A549 (cell line): Measurements from ENCODE around the gene ZXDC. TPM values are rescaled to one million over a fixed set of nuclear protein-coding genes. Genes with fewer than 3 reads are reported as not detected.

Source experiments
- ATAC-seq, 2 experiments: fragments of 200-7000 bp in 1 of 2; fragments of >200 bp in 1 of 2; cut with Nextera tagmentation in 1 of 2; cut with Tn5 transposase in 1 of 2; 3 replicates each; pipeline versions ENCODE4 v1.8.0 to v1.9.1; 2018 to 2020; ENCODE audit warnings: mild to moderate bottlenecking in 1 of 2, moderate library complexity in 1 of 2
- CTCF ChIA-PET: fragments of 300-600 bp; sonication (Branson Sonifier 250); formaldehyde crosslinking; extraction: SDS; loops from one replicate; lab custom pipeline; 2021; ENCODE audit warnings: antibody characterized with exemption, inconsistent platforms; lab: Yijun Ruan, JAX
- POLR2A ChIA-PET: fragments of 350-600 bp; formaldehyde crosslinking; extraction: SDS; loops from one replicate; lab custom pipeline; 2021; ENCODE audit warnings: antibody characterized with exemption, inconsistent platforms; lab: Yijun Ruan, JAX
- DNase-seq, 2 experiments: peaks; one replicate each; pipeline versions ENCODE4 v3.0.0 to v3.0.0-alpha.2; 2011 to 2016; ENCODE audit warnings: low read depth in 1 of 2, low spot score in 1 of 2
- FAIRE-seq: peaks from 2 replicates; lab custom pipeline; 2011; peaks lifted over from hg19 to GRCh38; lab: Jason Lieb, UNC
- H3K27ac ChIP-seq, 2 experiments: fragments of >200 bp; sonication (Bioruptor Twin); formaldehyde crosslinking; 3 replicates each; pipeline ENCODE4 v1.5.1; 2016 to 2017
- H3K4me1 ChIP-seq: fragments of >200 bp; sonication (Bioruptor Twin); formaldehyde crosslinking; 3 replicates; pipeline ENCODE4 v1.6.1; 2016
- H3K4me2 ChIP-seq: fragments of >200 bp; sonication (Bioruptor Twin); formaldehyde crosslinking; 3 replicates; pipeline ENCODE4 v1.6.1; 2016
- H3K4me3 ChIP-seq: fragments of >200 bp; sonication (Bioruptor Twin); formaldehyde crosslinking; 3 replicates; pipeline ENCODE4 v1.5.1; 2016
- H3K9me3 ChIP-seq: fragments of >200 bp; sonication (Bioruptor Twin); formaldehyde crosslinking; 3 replicates; pipeline ENCODE4 v1.6.1; 2016
- ATOH8 ChIP-seq: fragments of 250-450 bp; sonication (Bioruptor Pico); IDR thresholded peaks from 2 replicates; pipeline ENCODE4 v1.5.0; 2020; ENCODE audit warnings: low read depth, mild to moderate bottlenecking, moderate library complexity
- BHLHE40 ChIP-seq: IDR thresholded peaks from 2 replicates; pipeline ENCODE4 v1.6.1; 2012; ENCODE audit warnings: low read depth, low read length, inconsistent platforms
- CHD4 ChIP-seq: fragments of 200-600 bp; sonication (generic); IDR thresholded peaks from 2 replicates; pipeline ENCODE4 v1.6.1; 2016; ENCODE audit warnings: antibody characterized with exemption, mild to moderate bottlenecking, borderline replicate concordance
- EHMT2 ChIP-seq: fragments of 200-600 bp; sonication (generic); IDR thresholded peaks from 2 replicates; pipeline ENCODE4 v1.6.1; 2016; ENCODE audit warnings: antibody characterized with exemption, low read depth, mild to moderate bottlenecking, moderate library complexity
- ELK1 ChIP-seq: fragments of 150-350 bp; IDR thresholded peaks from 2 replicates; pipeline ENCODE4 v1.6.1; 2014; ENCODE audit warnings: low read depth, mild to moderate bottlenecking, low read length
- EP300 ChIP-seq, 2 experiments: fragments of >200 bp; sonication (Bioruptor Twin); formaldehyde crosslinking; IDR thresholded peaks; 2 replicates in 1 of 2; 3 replicates in 1 of 2; pipeline ENCODE4 v1.6.1; 2016 to 2017
- FOSB ChIP-seq: fragments of 250-450 bp; sonication (Bioruptor Pico); IDR thresholded peaks from 2 replicates; pipeline ENCODE4 v1.5.0; 2020; ENCODE audit warnings: mild to moderate bottlenecking, moderate library complexity
- FOSL2 ChIP-seq, 2 experiments: fragments of 450-650 bp in 1 of 2; fragments of >200 bp in 1 of 2; sonication (Bioruptor Twin) in 1 of 2; formaldehyde crosslinking; IDR thresholded peaks; 2 replicates each; pipeline versions ENCODE4 v1.5.0 to v1.6.1; 2016 to 2020; ENCODE audit warnings: mild to moderate bottlenecking in 1 of 2, moderate library complexity in 1 of 2
- FOXS1 ChIP-seq: fragments of 250-450 bp; sonication (Bioruptor Pico); IDR thresholded peaks from 2 replicates; pipeline ENCODE4 v1.5.0; 2020; ENCODE audit warnings: mild to moderate bottlenecking, moderate library complexity
- HDAC2 ChIP-seq: fragments of 200-600 bp; sonication (generic); IDR thresholded peaks from 2 replicates; pipeline ENCODE4 v1.6.1; 2016
- HES2 ChIP-seq: fragments of >200 bp; sonication (Bioruptor Twin); formaldehyde crosslinking; IDR thresholded peaks from 2 replicates; pipeline ENCODE4 v1.6.1; 2016
- HOXB13 ChIP-seq: fragments of 250-450 bp; sonication (Bioruptor Pico); IDR thresholded peaks from 2 replicates; pipeline ENCODE4 v1.5.0; 2020; ENCODE audit warnings: low read depth, mild to moderate bottlenecking, moderate library complexity
- JUN ChIP-seq, 2 experiments: fragments of >200 bp; sonication (Bioruptor Twin); formaldehyde crosslinking; IDR thresholded peaks; 2 replicates in 1 of 2; 3 replicates in 1 of 2; pipeline ENCODE4 v1.6.1; 2016 to 2017
- JUNB ChIP-seq: fragments of >200 bp; sonication (Bioruptor Twin); formaldehyde crosslinking; IDR thresholded peaks from 2 replicates; pipeline ENCODE4 v1.6.1; 2016
- KDM1A ChIP-seq: fragments of 200-600 bp; sonication (generic); IDR thresholded peaks from 2 replicates; pipeline ENCODE4 v1.6.1; 2016; ENCODE audit warnings: low read depth, mild to moderate bottlenecking
- MYC ChIP-seq: IDR thresholded peaks from 2 replicates; pipeline ENCODE4 v1.6.1; 2012; ENCODE audit warnings: mild to moderate bottlenecking, inconsistent platforms, low read length, improper control_type of control experiment, borderline replicate concordance
- NFE2L2 ChIP-seq: fragments of 150-350 bp; conservative IDR thresholded peaks from 2 replicates; pipeline ENCODE4 v1.6.1; 2014; ENCODE audit warnings: low read length
- NPAS2 ChIP-seq: fragments of 250-450 bp; sonication (Bioruptor Pico); IDR thresholded peaks from 2 replicates; pipeline ENCODE4 v1.8.0; 2022; ENCODE audit warnings: mild to moderate bottlenecking, moderate library complexity, borderline replicate concordance
- PBX3 ChIP-seq: IDR thresholded peaks from 2 replicates; pipeline ENCODE4 v1.6.1; 2012
- PHF8 ChIP-seq: fragments of 200-600 bp; sonication (generic); IDR thresholded peaks from 2 replicates; pipeline ENCODE4 v1.6.1; 2016; ENCODE audit warnings: low read depth, mild to moderate bottlenecking, antibody characterized with exemption, moderate library complexity, borderline replicate concordance
- RAD21 ChIP-seq, 2 experiments: fragments of >200 bp in 1 of 2; sonication (Bioruptor Twin) in 1 of 2; formaldehyde crosslinking in 1 of 2; IDR thresholded peaks in 1 of 2; conservative IDR thresholded peaks in 1 of 2; 2 replicates in 1 of 2; 3 replicates in 1 of 2; pipeline ENCODE4 v1.6.1; 2012 to 2018; ENCODE audit warnings: inconsistent platforms in 1 of 2
- RARB ChIP-seq: fragments of 250-450 bp; sonication (Bioruptor Pico); IDR thresholded peaks from 2 replicates; pipeline ENCODE4 v1.8.0; 2021; ENCODE audit warnings: mild to moderate bottlenecking, moderate library complexity
- REST ChIP-seq: fragments of 200-600 bp; sonication (generic); IDR thresholded peaks from 2 replicates; pipeline ENCODE4 v1.6.1; 2016; ENCODE audit warnings: antibody characterized with exemption, mild to moderate bottlenecking, moderate library complexity
- SMC3 ChIP-seq: fragments of >200 bp; sonication (Bioruptor Twin); formaldehyde crosslinking; IDR thresholded peaks from 3 replicates; pipeline ENCODE4 v1.6.1; 2018; ENCODE audit warnings: inconsistent platforms
- SREBF2 ChIP-seq: fragments of 450-650 bp; IDR thresholded peaks from 2 replicates; pipeline ENCODE4 v1.6.1; 2014; ENCODE audit warnings: mild to moderate bottlenecking, moderate library complexity
- USF2 ChIP-seq: fragments of 450-650 bp; IDR thresholded peaks from 2 replicates; pipeline ENCODE4 v1.6.1; 2014; ENCODE audit warnings: antibody characterized with exemption
- ZFP36 ChIP-seq: fragments of 450-650 bp; IDR thresholded peaks from 2 replicates; pipeline ENCODE4 v1.6.1; 2014; ENCODE audit warnings: borderline replicate concordance; ENCODE audit not compliant: partially characterized antibody
- WGBS: methylation state at CpG from one replicate; pipeline ENCODE4 v1.1.6; 2017; ENCODE audit errors: missing lambda C conversion rate; 5-methylcytosine and 5-hydroxymethylcytosine counted together
- polyA plus RNA-seq, 4 experiments: library from polyadenylated mRNA; depleted of rRNA in 3 of 4; stranded (reverse); fragments of >200 nt; fragmentation: RNase III in 1 of 4; extraction: RNeasy Plus Mini Kit Qiagen cat#74134 plus additional on column Dnase treatment in 1 of 4; gene quantifications; 2 replicates in 3 of 4; 3 replicates in 1 of 4; pipeline ENCODE4 v1.2.3, GENCODE V29; 2011 to 2017

Gene ZXDC
- polyA plus RNA-seq, 2 of the 4 experiments (the other 2 are of a cell fraction) = 6.0 to 8.5 TPM

GRCh38 chr3:126456211-126456610, 19.5 kb downstream of the ZXDC start:
- Histone ChIP-seq H3K27ac (no peak overlapping the region), H3K4me3 (no peak overlapping the region), H3K4me1 (no peaks in the 10 kb centered on the region), H3K9me3 (no peaks in the 10 kb centered on the region), H3K4me2 (no peak overlapping the region)
- 67% methylated on average over 4 of the region's 4 CpGs for WGBS
- ATAC-seq (no peak), FAIRE-seq (no peak), DNase-seq (no peak)
- POLR2A ChIA-PET = no interaction called here
- CTCF ChIA-PET = interaction anchor here (1.0 kb wide), 1 partner anchor 15 kb away, joined by 3 read pairs; no protein-coding TSS in a partner anchor
- TF ChIP-seq NFE2L2 (no peak), JUNB (no peak), RAD21 (conservative IDR thresholded peaks at IDR 0.05 in 1 of 2, IDR thresholded peaks at IDR 0.05 in 1 of 2) (no peak), ELK1 (no peak), PHF8 (no peak), ATOH8 (CRISPR knock-in tag) (no peak), FOSL2 (IDR thresholded peaks at IDR 0.05) (no peak), FOSL2 (CRISPR knock-in tag; IDR thresholded peaks at IDR 0.05) (no peak), MYC (no peak), BHLHE40 (no peak), HDAC2 (no peak), HOXB13 (no peak), NPAS2 (CRISPR knock-in tag) (no peak), FOXS1 (CRISPR knock-in tag) (no peak), RARB (CRISPR knock-in tag) (no peak), REST (no peak), SMC3 (no peak), HES2 (no peak), CHD4 (no peak), EHMT2 (no peak)

GRCh38 chr3:126454437-126455198, 21.1 kb downstream of the ZXDC start:
- ATAC-seq (no peak), DNase-seq (no peak)
- 87% methylated on average over 6 of the region's 6 CpGs for WGBS
- Histone ChIP-seq H3K4me1 (no peaks in the 10 kb centered on the region), H3K4me2 (no peak overlapping the region), H3K4me3 (no peak overlapping the region), H3K9me3 (no peaks in the 10 kb centered on the region)
- POLR2A ChIA-PET = no interaction called here
- CTCF ChIA-PET = no interaction called here
- no peak for TF ChIP-seq ZFP36
- TF ChIP-seq FOXS1 (CRISPR knock-in tag) = no peak
- no peak for TF ChIP-seq JUN (IDR thresholded peaks at IDR 0.05)
- TF ChIP-seq PBX3 = no peak
- no peak for TF ChIP-seq KDM1A
- no peak for TF ChIP-seq EP300 (IDR thresholded peaks at IDR 0.05)
- no peak for TF ChIP-seq RAD21 (conservative IDR thresholded peaks at IDR 0.05 in 1 of 2, IDR thresholded peaks at IDR 0.05 in 1 of 2)
- no peak for TF ChIP-seq SREBF2
- TF ChIP-seq USF2 = no peak
- no peak for TF ChIP-seq FOSB
- TF ChIP-seq, all 56 proteins: peak for 0
- no peak for FAIRE-seq
- H3K27ac ChIP-seq = no peak overlapping the region
